Suprapubic skin (tissue), 4 donors: ENCODE measurements around the gene NINL. TPM values are rescaled to one million over a fixed set of nuclear protein-coding genes. Genes with fewer than 3 reads are reported as not detected.
A peak's percentile ranks its signal among the peaks of the same experiment; 100 is the strongest.
"Not testable (repeated sequence)": the region's sequence is repeated elsewhere in the genome, so short reads cannot be mapped to it uniquely, and the experiment has no call there.

Experiments
- DNase-seq, 2 donors: peaks; one replicate each; pipeline ENCODE4 v3.0.0-alpha.2; 2019; ENCODE audit warnings: low spot score in 2 of 2
- H3K27ac ChIP-seq: fragments of 200-600 bp; sonication (generic); one replicate; pipeline ENCODE4 v1.5.1; 2019
- H3K27me3 ChIP-seq: fragments of 200-600 bp; sonication (generic); one replicate; pipeline ENCODE4 v1.5.1; 2019
- H3K36me3 ChIP-seq: fragments of 200-600 bp; sonication (generic); one replicate; pipeline ENCODE4 v1.5.1; 2019
- H3K4me1 ChIP-seq: fragments of 200-600 bp; sonication (generic); one replicate; pipeline ENCODE4 v1.5.1; 2019
- H3K4me3 ChIP-seq: fragments of 200-600 bp; sonication (generic); one replicate; pipeline ENCODE4 v1.5.1; 2019; ENCODE audit warnings: mild to moderate bottlenecking
- H3K9me3 ChIP-seq: fragments of 200-600 bp; sonication (generic); one replicate; pipeline ENCODE4 v1.5.1; 2019
- EP300 ChIP-seq: sonication (generic); formaldehyde crosslinking; IDR thresholded peaks from one replicate; pipeline ENCODE4 v1.6.1; 2017; ENCODE audit warnings: antibody characterized with exemption
- POLR2A ChIP-seq, 2 donors: fragments of 450-650 bp; IDR thresholded peaks; one replicate each; pipeline ENCODE4 v1.6.1; 2017; ENCODE audit warnings: antibody characterized with exemption in 2 of 2, mild to moderate bottlenecking in 2 of 2, moderate library complexity in 2 of 2
- POLR2AphosphoS5 ChIP-seq, 3 donors: sonication (generic); formaldehyde crosslinking; IDR thresholded peaks; one replicate each; pipeline ENCODE4 v1.6.1; 2017; ENCODE audit warnings: antibody characterized with exemption in 3 of 3
- WGBS: methylation state at CpG from one replicate; pipeline ENCODE4 v1.1.5; 2018; 5-methylcytosine and 5-hydroxymethylcytosine counted together
- total RNA-seq, 4 donors: library from RNA; depleted of rRNA; stranded (reverse); fragments of >200 nt; gene quantifications; one replicate each; pipeline ENCODE4 v1.1.0, GENCODE V29; 2016
- TF ChIP-seq, protein P1 (sequence below), 2 donors: fragments of 200-600 bp in 1 of 2; fragments of 450-650 bp in 1 of 2; sonication (generic) in 1 of 2; IDR thresholded peaks; one replicate each; pipeline ENCODE4 v1.5.1; 2016 to 2019; ENCODE audit warnings: antibody characterized with exemption in 2 of 2, mild to moderate bottlenecking in 1 of 2, moderate library complexity in 1 of 2

The NINL gene
- total RNA-seq, 4 donors from 2014 or later, result 2.0 to 6.9 (median 2.6) TPM

DNA sequence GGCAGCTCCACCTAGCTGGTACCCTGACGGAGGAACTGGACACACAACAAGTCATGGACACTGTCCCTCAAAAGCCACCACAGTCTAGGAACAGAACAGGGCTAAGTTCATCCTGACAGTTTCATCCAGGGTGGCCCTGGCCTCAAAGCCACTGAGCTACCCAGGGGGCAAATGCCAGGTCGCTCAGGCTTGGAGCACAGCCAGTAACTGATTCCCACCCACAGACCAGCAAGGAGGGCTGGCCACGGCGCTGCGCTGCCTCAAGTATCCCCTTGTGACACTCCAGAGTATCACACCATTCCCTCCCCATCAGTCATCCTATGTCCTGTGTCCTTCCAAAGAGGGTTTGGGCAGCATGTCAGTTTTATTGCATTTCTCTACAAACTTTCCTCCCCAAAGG is 105.7 kb downstream of the NINL start:
- 83% methylated on average over 3 of the region's 5 CpGs for WGBS
- no peak overlapping the region for H3K27ac ChIP-seq

DNA sequence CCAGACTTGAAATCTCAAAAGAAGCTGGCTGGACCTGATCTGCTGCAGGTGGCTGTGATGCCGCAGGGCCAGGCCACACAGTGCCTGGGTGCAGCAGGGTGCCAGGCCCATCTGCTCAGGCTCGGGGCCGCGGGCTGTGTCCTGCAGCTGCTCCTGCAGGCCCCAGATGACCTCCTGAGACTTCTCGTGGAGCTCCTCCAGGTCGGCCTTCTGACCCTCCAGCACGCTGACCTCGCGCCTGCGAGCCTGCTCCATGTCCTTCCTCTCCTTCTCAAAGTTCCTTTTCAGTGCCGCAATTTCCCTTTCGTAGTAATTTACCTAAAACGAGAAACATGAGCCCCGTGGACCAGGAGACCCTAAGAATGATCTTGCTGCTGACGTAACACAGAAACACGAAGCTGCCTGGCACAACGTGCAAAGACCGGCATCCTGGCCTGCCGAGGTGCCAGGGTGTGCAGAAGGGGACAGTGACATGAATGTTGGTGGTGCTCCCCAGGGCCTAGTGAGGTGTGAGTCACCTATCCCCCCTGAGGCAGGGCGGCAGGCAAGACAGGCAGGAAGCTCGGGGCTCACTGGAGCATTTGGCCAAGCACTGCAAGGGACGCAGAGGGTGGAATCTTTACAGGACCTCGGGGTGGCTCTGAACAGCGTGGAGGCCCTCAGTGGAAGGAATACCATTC is 106.3 kb downstream of the NINL start:
- Histone ChIP-seq H3K4me1 (peaks cover 35% of the 10 kb centered on the region), H3K36me3 (peaks cover 3% of the 10 kb centered on the region), H3K9me3 (no peaks in the 10 kb centered on the region), H3K4me3 (no peak overlapping the region), H3K27me3 (no peaks in the 10 kb centered on the region), H3K27ac (no peak overlapping the region)
- TF ChIP-seq POLR2A (IDR thresholded peaks at IDR 0.05) (no peak), POLR2AphosphoS5 (IDR thresholded peaks at IDR 0.05) (no peak), EP300 (no peak)
- TF ChIP-seq, protein P1, sequence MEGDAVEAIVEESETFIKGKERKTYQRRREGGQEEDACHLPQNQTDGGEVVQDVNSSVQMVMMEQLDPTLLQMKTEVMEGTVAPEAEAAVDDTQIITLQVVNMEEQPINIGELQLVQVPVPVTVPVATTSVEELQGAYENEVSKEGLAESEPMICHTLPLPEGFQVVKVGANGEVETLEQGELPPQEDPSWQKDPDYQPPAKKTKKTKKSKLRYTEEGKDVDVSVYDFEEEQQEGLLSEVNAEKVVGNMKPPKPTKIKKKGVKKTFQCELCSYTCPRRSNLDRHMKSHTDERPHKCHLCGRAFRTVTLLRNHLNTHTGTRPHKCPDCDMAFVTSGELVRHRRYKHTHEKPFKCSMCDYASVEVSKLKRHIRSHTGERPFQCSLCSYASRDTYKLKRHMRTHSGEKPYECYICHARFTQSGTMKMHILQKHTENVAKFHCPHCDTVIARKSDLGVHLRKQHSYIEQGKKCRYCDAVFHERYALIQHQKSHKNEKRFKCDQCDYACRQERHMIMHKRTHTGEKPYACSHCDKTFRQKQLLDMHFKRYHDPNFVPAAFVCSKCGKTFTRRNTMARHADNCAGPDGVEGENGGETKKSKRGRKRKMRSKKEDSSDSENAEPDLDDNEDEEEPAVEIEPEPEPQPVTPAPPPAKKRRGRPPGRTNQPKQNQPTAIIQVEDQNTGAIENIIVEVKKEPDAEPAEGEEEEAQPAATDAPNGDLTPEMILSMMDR (IDR thresholded peaks at IDR 0.05), result no peak
- 61% methylated on average over 24 of the region's 24 CpGs for WGBS
- DNase-seq, result no peak

More for the DNA sequence above, 105.7 kb downstream of the NINL start:
- Histone ChIP-seq H3K4me1 (peaks cover 41% of the 10 kb centered on the region), H3K36me3 (peaks cover 3% of the 10 kb centered on the region), H3K4me3 (no peak overlapping the region), H3K27me3 (no peaks in the 10 kb centered on the region), H3K9me3 (no peaks in the 10 kb centered on the region)
- DNase-seq, result no peak
- TF ChIP-seq POLR2AphosphoS5 (IDR thresholded peaks at IDR 0.05) (no peak), POLR2A (IDR thresholded peaks at IDR 0.05) (no peak), EP300 (no peak)
- TF ChIP-seq, protein P1 (IDR thresholded peaks at IDR 0.05), result no peak

- H3K4me3 ChIP-seq, result no peak overlapping the region
- no peak for DNase-seq
- WGBS, result 94% methylated on average over 21 of the region's 28 CpGs
- no peak for TF ChIP-seq POLR2AphosphoS5 (IDR thresholded peaks at IDR 0.05)
- no peak for TF ChIP-seq EP300
- TF ChIP-seq, protein P1 (IDR thresholded peaks at IDR 0.05), result no peak
- TF ChIP-seq POLR2A (IDR thresholded peaks at IDR 0.05), result no peak
- peaks cover 31% of the 10 kb centered on the region for H3K4me1 ChIP-seq
- H3K9me3 ChIP-seq, result no peaks in the 10 kb centered on the region
- no peaks in the 10 kb centered on the region for H3K27me3 ChIP-seq
- peaks cover 3% of the 10 kb centered on the region for H3K36me3 ChIP-seq
- H3K27ac ChIP-seq, result no peak overlapping the region
Observed at GRCh38 chr20:25477014-25477882, 108.1 kb downstream of the NINL start.

GRCh38 chr20:25476106-25477013 is 109.0 kb downstream of the NINL start:
- H3K27me3 ChIP-seq, result no peaks in the 10 kb centered on the region

GRCh38 chr20:25473297-25473696 is 112.0 kb downstream of the NINL start:
- H3K27me3 ChIP-seq, DNase-seq, H3K27ac ChIP-seq, H3K4me3 ChIP-seq, H3K9me3 ChIP-seq, H3K36me3 ChIP-seq, H3K4me1 ChIP-seq: not testable (repeated sequence)
- WGBS, result 85% methylated on average over 2 of the region's 2 CpGs

More at GRCh38 chr20:25476106-25477013, 109.0 kb downstream of the NINL start:
- DNase-seq, result peak in 1 of 2 donors; percentile 65
- no peak overlapping the region for H3K4me3 ChIP-seq
- peaks cover 23% of the 10 kb centered on the region for H3K4me1 ChIP-seq
- no peak overlapping the region for H3K27ac ChIP-seq
- no peaks in the 10 kb centered on the region for H3K9me3 ChIP-seq
- TF ChIP-seq POLR2AphosphoS5 (IDR thresholded peaks at IDR 0.05) (no peak), POLR2A (IDR thresholded peaks at IDR 0.05) (no peak), EP300 (no peak)
- TF ChIP-seq, protein P1 (IDR thresholded peaks at IDR 0.05), result no peak
- WGBS, result 97% methylated on average over 28 of the region's 52 CpGs
- H3K36me3 ChIP-seq, result peaks cover 3% of the 10 kb centered on the region
